AG04449 (cell line): ENCODE data around the gene UBE2Z.
A peak's percentile ranks its signal among the peaks of the same experiment; 100 is the strongest.
"Not testable (repeated sequence)": the region's sequence is repeated elsewhere in the genome, so short reads cannot be mapped to it uniquely, and the experiment has no call there.

Source experiments
- CTCF ChIA-PET: fragments of 350-600 bp; formaldehyde crosslinking; extraction: SDS; loops from one replicate; lab custom pipeline; 2021; ENCODE audit warnings: antibody characterized with exemption; lab: Yijun Ruan, JAX
- POLR2A ChIA-PET: fragments of 400-600, 350-600 bp; formaldehyde crosslinking; extraction: SDS; loops from one replicate; lab custom pipeline; 2020; ENCODE audit warnings: antibody characterized with exemption, inconsistent platforms; lab: Yijun Ruan, JAX
- DNase-seq: peaks from one replicate; pipeline ENCODE4 v3.0.0-alpha.2; 2010; ENCODE audit warnings: low read depth, low spot score
- H3K4me3 ChIP-seq: 2 replicates; pipeline ENCODE4 v1.5.1; 2011; ENCODE audit warnings: low read depth, mild to moderate bottlenecking, control low read depth, low read length
- CTCF ChIP-seq: IDR thresholded peaks from one replicate; pipeline ENCODE4 v1.5.1; 2011; ENCODE audit warnings: mild to moderate bottlenecking, moderate library complexity, low read length, control low read depth, inconsistent platforms; ENCODE audit not compliant: insufficient read depth; ENCODE audit errors: missing control alignments

UBE2Z gene

GRCh38 chr17:48871035-48871550, 37.1 kb upstream of the UBE2Z start:
- H3K4me3 ChIP-seq: no peak overlapping the region
- ChIA-PET POLR2A (interaction anchor here (1.0 kb wide), 1 partner anchor 113 kb away, joined by 3 read pairs; no protein-coding TSS in a partner anchor), CTCF (interaction anchor here (0.6 to 23.5 kb wide), 8 partner anchors 8 to 192 kb away, joined by 3 to 797 read pairs (median 4); partner anchors contain the start of gene TTLL6)
- DNase-seq: no peak
- TF ChIP-seq CTCF: no peak

GRCh38 chr17:48871551-48872351, 36.5 kb upstream of the UBE2Z start:
- TF ChIP-seq CTCF: no peak
- DNase-seq: no peak
- H3K4me3 ChIP-seq: no peak overlapping the region
- CTCF ChIA-PET: interaction anchor here (0.6 to 23.5 kb wide), 6 partner anchors 7 to 193 kb away, joined by 3 to 797 read pairs (median 6); partner anchors contain the start of gene TTLL6
- POLR2A ChIA-PET: interaction anchor here (1.0 kb wide), 1 partner anchor 114 kb away, joined by 3 read pairs; no protein-coding TSS in a partner anchor

GRCh38 chr17:48872409-48872808, 35.8 kb upstream of the UBE2Z start:
- CTCF ChIA-PET: interaction anchor here (1.0 to 23.5 kb wide), 3 partner anchors 24 to 193 kb away, joined by 3 to 797 read pairs (median 9); partner anchors contain the start of gene TTLL6
- DNase-seq, H3K4me3 ChIP-seq, POLR2A ChIA-PET: not testable (repeated sequence)

GRCh38 chr17:48873209-48873608, 35.0 kb upstream of the UBE2Z start:
- no peak for TF ChIP-seq CTCF
- ChIA-PET POLR2A (no interaction called here), CTCF (interaction anchor here (1.2 to 23.5 kb wide), 6 partner anchors 8 to 194 kb away, joined by 4 to 797 read pairs (median 13); partner anchors contain the start of genes PRAC1, PRAC2 and TTLL6)
- no peak for DNase-seq
- H3K4me3 ChIP-seq: no peak overlapping the region

- TF ChIP-seq CTCF: no peak
- H3K4me3 ChIP-seq: no peak overlapping the region
- POLR2A ChIA-PET: no interaction called here
- CTCF ChIA-PET: interaction anchor here (0.7 to 23.5 kb wide), 8 partner anchors 9 to 202 kb away, joined by 3 to 797 read pairs (median 7); partner anchors contain the start of genes PRAC1, PRAC2 and TTLL6
- DNase-seq: no peak
Observed at GRCh38 chr17:48873696-48874443, 34.3 kb upstream of the UBE2Z start.

GRCh38 chr17:48878920-48879898, 29.0 kb upstream of the UBE2Z start:
- ChIA-PET CTCF (interaction anchor here (0.5 to 23.5 kb wide), 57 partner anchors 8 to 740 kb away, joined by 3 to 797 read pairs (median 7); partner anchors contain the start of genes ATP5MC1, CALCOCO2, HOXB13 and PRAC1), POLR2A (no interaction called here)
- peak; percentile 85 for TF ChIP-seq CTCF
- DNase-seq: no peak
- H3K4me3 ChIP-seq: no peak overlapping the region
